GM12878 (cell line): Measurements from ENCODE around the gene PTPN14. TPM values are rescaled to one million over a fixed set of nuclear protein-coding genes. Genes with fewer than 3 reads are reported as not detected.

ENCODE experiments used
- ATAC-seq: fragments of 200-7000 bp; cut with Tn5 transposase; 3 replicates; pipeline ENCODE4 v1.9.1; 2020; ENCODE audit warnings: mild to moderate bottlenecking, moderate library complexity
- BruUV-seq: library from RNA; stranded (reverse); fragments of 400-500 nt; replicated peaks from 2 replicates; lab custom pipeline; 2021; lab: Mats Ljungman, UMichigan
- CTCF ChIA-PET: fragments of 300-600 bp; sonication (Branson Sonifier 250); formaldehyde crosslinking; extraction: SDS; loops from one replicate; lab custom pipeline; 2021; ENCODE audit warnings: inconsistent platforms; lab: Yijun Ruan, JAX
- POLR2A ChIA-PET: fragments of 350-600 bp; formaldehyde crosslinking; extraction: SDS; loops from one replicate; lab custom pipeline; 2021; ENCODE audit warnings: inconsistent platforms; lab: Charles Lee
- RAD21 ChIA-PET: fragments of 300-600 bp; sonication (Branson Sonifier 250); formaldehyde crosslinking; loops from one replicate; lab custom pipeline; 2023; ENCODE audit warnings: antibody characterized with exemption; ENCODE audit not compliant: unreplicated experiment; lab: Charles Lee
- SMC1A ChIA-PET: fragments of 300-600 bp; sonication (Branson Sonifier 250); formaldehyde crosslinking; loops from one replicate; lab custom pipeline; 2023; ENCODE audit not compliant: unreplicated experiment, uncharacterized antibody; lab: Charles Lee
- DNase-seq: peaks from one replicate; pipeline ENCODE4 v3.0.0-alpha.2; 2011; ENCODE audit warnings: low read depth, low spot score
- FAIRE-seq: peaks from 3 replicates; lab custom pipeline; 2011; peaks lifted over from hg19 to GRCh38; lab: Jason Lieb, UNC
- H2AFZ ChIP-seq: 2 replicates; pipeline ENCODE4 v1.6.0; 2011; ENCODE audit warnings: low read depth, low read length, control low read depth; ENCODE audit not compliant: control insufficient read depth
- H3K27ac ChIP-seq: 2 replicates; pipeline ENCODE4 v1.5.1; 2011; ENCODE audit warnings: control low read depth; ENCODE audit not compliant: control insufficient read depth, insufficient read depth
- H3K27me3 ChIP-seq, 2 experiments: replicated peaks in 1 of 2; 2 replicates each; pipeline versions ENCODE4 v1.6.0 to v1.6.1; 2011; ENCODE audit warnings: low read length in 1 of 2; ENCODE audit not compliant: control insufficient read depth in 2 of 2, insufficient read depth in 2 of 2
- H3K36me3 ChIP-seq, 2 experiments: 2 replicates each; pipeline ENCODE4 v1.5.1; 2011; ENCODE audit warnings: low read length in 1 of 2; ENCODE audit not compliant: control insufficient read depth in 2 of 2, insufficient read depth in 2 of 2
- H3K4me1 ChIP-seq: 2 replicates; pipeline ENCODE4 v1.6.1; 2011; ENCODE audit warnings: mild to moderate bottlenecking, low read length, moderate library complexity, mixed read lengths; ENCODE audit not compliant: control insufficient read depth, insufficient read depth
- H3K4me2 ChIP-seq: 2 replicates; pipeline ENCODE4 v1.6.0; 2011; ENCODE audit warnings: control low read depth; ENCODE audit not compliant: control insufficient read depth, insufficient read depth
- H3K4me3 ChIP-seq: fragments of 200-600 bp; sonication (generic); 2 replicates; pipeline ENCODE4 v1.5.1; 2016
- H3K79me2 ChIP-seq: 2 replicates; pipeline ENCODE4 v1.6.0; 2011; ENCODE audit warnings: low read length; ENCODE audit not compliant: control insufficient read depth, insufficient read depth
- H3K9ac ChIP-seq: 2 replicates; pipeline ENCODE4 v1.8.0; 2011; ENCODE audit warnings: low read length, control low read depth, mixed read lengths; ENCODE audit not compliant: control insufficient read depth, insufficient read depth
- H3K9me3 ChIP-seq: replicated peaks from 3 replicates; pipeline ENCODE4 v1.5.1; 2011; ENCODE audit warnings: mild to moderate bottlenecking, low read length; ENCODE audit not compliant: control insufficient read depth, insufficient read depth
- H4K20me1 ChIP-seq: 2 replicates; pipeline ENCODE4 v1.6.0; 2011; ENCODE audit not compliant: control insufficient read depth, insufficient read depth
- CHD4 ChIP-seq: fragments of 200-600 bp; sonication (generic); IDR thresholded peaks from 2 replicates; pipeline ENCODE4 v1.6.1; 2016; ENCODE audit warnings: mild to moderate bottlenecking
- CREM ChIP-seq: IDR thresholded peaks from 2 replicates; pipeline ENCODE4 v1.6.1; 2014; ENCODE audit warnings: antibody characterized with exemption, low read depth
- CTCF ChIP-seq, 3 experiments: IDR thresholded peaks in 2 of 3; conservative IDR thresholded peaks in 1 of 3; 2 replicates each; pipeline ENCODE4 v1.5.1; 2011; ENCODE audit warnings: low read depth in 3 of 3, low read length in 3 of 3, mild to moderate bottlenecking in 3 of 3, control low read depth in 2 of 3, moderate library complexity in 2 of 3, inconsistent platforms in 1 of 3, mixed read lengths in 1 of 3; ENCODE audit not compliant: control insufficient read depth in 2 of 3, insufficient read depth in 1 of 3; ENCODE audit errors: extremely low read depth in 1 of 3
- EGR1 ChIP-seq, 2 experiments: IDR thresholded peaks; 1 replicate in 1 of 2; 2 replicates in 1 of 2; pipeline ENCODE4 v1.6.1; 2011 to 2012; ENCODE audit warnings: low read depth in 2 of 2, low read length in 2 of 2, borderline replicate concordance in 1 of 2, mild to moderate bottlenecking in 1 of 2, moderate library complexity in 1 of 2
- ESRRA ChIP-seq: IDR thresholded peaks from 2 replicates; pipeline ENCODE4 v1.6.1; 2012; ENCODE audit warnings: mild to moderate bottlenecking, low read length, improper control_type of control experiment
- IKZF1 ChIP-seq: fragments of 450-650 bp; conservative IDR thresholded peaks from 2 replicates; pipeline ENCODE4 v1.6.1; 2017; ENCODE audit warnings: antibody characterized with exemption, mild to moderate bottlenecking
- MEF2A ChIP-seq: IDR thresholded peaks from 2 replicates; pipeline ENCODE4 v1.6.1; 2011; ENCODE audit warnings: low read depth, mild to moderate bottlenecking, low read length, moderate library complexity; ENCODE audit not compliant: insufficient read depth
- NRF1 ChIP-seq: conservative IDR thresholded peaks from 2 replicates; pipeline ENCODE4 v1.6.1; 2011; ENCODE audit warnings: mild to moderate bottlenecking, low read depth, low read length, improper control_type of control experiment
- PAX8 ChIP-seq: fragments of 450-650 bp; IDR thresholded peaks from 2 replicates; pipeline ENCODE4 v1.6.1; 2017; ENCODE audit warnings: mild to moderate bottlenecking, moderate library complexity
- RB1 ChIP-seq: fragments of 450-650 bp; formaldehyde crosslinking; IDR thresholded peaks from 2 replicates; pipeline ENCODE4 v1.6.1; 2017; ENCODE audit warnings: mild to moderate bottlenecking, borderline replicate concordance
- SMAD5 ChIP-seq: IDR thresholded peaks from 2 replicates; pipeline ENCODE4 v1.6.1; 2016; ENCODE audit warnings: antibody characterized with exemption, low read depth
- SUPT20H ChIP-seq: IDR thresholded peaks from 2 replicates; pipeline ENCODE4 v1.6.1; 2011; ENCODE audit warnings: low read depth, mild to moderate bottlenecking, low read length, moderate library complexity, borderline replicate concordance; ENCODE audit not compliant: control insufficient read depth
- TAF1 ChIP-seq: IDR thresholded peaks from 2 replicates; pipeline ENCODE4 v1.6.1; 2011; ENCODE audit warnings: mild to moderate bottlenecking, low read depth, low read length, borderline replicate concordance
- TCF7 ChIP-seq: IDR thresholded peaks from 2 replicates; pipeline ENCODE4 v1.6.1; 2014; ENCODE audit warnings: antibody characterized with exemption, borderline replicate concordance
- ZZZ3 ChIP-seq: IDR thresholded peaks from 2 replicates; pipeline ENCODE4 v1.6.1; 2011; ENCODE audit warnings: low read depth; ENCODE audit not compliant: control insufficient read depth, insufficient read length
- WGBS: methylation state at CpG from one replicate; pipeline ENCODE4 v1.1.6; 2016; ENCODE audit warnings: low lambda C conversion rate; ENCODE audit not compliant: insufficient replicate concordance, insufficient coverage; ENCODE audit errors: missing lambda C conversion rate; 5-methylcytosine and 5-hydroxymethylcytosine counted together
- in situ Hi-C: fragments of 300-500 bp; cut with MboI; formaldehyde crosslinking; loops from 9 replicates; pipeline ENCODE4 v1.14.3; 2018; ENCODE audit warnings: mixed read lengths
- intact Hi-C: fragments of 100-400 bp; cut with micrococcal nuclease; formaldehyde crosslinking; loops from one replicate; pipeline ENCODE4 v1.14.2; 2022; ENCODE audit not compliant: unreplicated experiment
- polyA plus RNA-seq, 11 experiments: library from polyadenylated mRNA; depleted of rRNA in 4 of 11; unstranded in 6 of 11; stranded (reverse) in 5 of 11; fragments of >200 nt; fragmentation: Nextera tagmentation in 4 of 11; fragmentation: Illumina TruSeq in 1 of 11; extraction: Ambion mirVana in 4 of 11; extraction: Trizol in 1 of 11; gene quantifications; 1 replicate in 1 of 11; 2 replicates in 10 of 11; pipeline versions ENCODE4 v1.2.1 to v1.2.3, GENCODE V29; 2011 to 2016; ENCODE audit warnings: inconsistent platforms in 2 of 11, missing spikeins in 2 of 11, low read depth in 1 of 11
- total RNA-seq, 4 experiments: library from RNA; depleted of rRNA in 3 of 4; stranded (reverse); fragments of >200 nt in 3 of 4; fragmentation: Illumina TruSeq in 1 of 4; extraction: Trizol in 1 of 4; gene quantifications; 2 replicates each; pipeline versions ENCODE4 v1.2.1 to v1.2.3, GENCODE V29; 2013 to 2021
- TF ChIP-seq, protein P1 (sequence below): IDR thresholded peaks from 2 replicates; pipeline ENCODE4 v1.6.1; 2011; ENCODE audit warnings: mild to moderate bottlenecking, low read depth, low read length, moderate library complexity; ENCODE audit not compliant: insufficient replicate concordance

Gene PTPN14
- total and polyA plus RNA-seq, 10 of the 15 experiments (the other 5 are each of a cell fraction or from before 2014, with no cell fraction given), result 0.05 to 5.1 (median 0.44) TPM

DNA sequence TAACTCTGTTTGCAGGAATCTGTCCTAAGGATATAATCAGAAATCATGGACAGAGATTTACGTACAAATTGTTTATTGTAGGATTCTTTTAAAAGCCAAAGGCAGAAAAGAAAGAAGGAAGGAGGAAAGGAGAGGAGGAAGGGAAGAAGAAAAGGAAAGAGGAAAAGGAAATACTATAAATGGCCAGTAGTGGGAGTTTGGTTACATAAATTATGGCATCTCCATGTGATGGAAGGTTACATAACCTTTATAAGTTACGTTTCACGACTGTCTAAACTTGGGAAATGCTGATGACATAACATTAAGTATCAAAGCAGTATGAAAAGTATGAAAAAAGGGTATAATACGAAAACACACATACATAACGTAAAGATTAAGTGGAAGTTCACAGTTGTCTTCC lies 231.5 kb downstream of the PTPN14 start:
- ATAC-seq, result no peak
- H3K9ac ChIP-seq, result no peak overlapping the region
- no TSS peak for BruUV-seq
- CTCF ChIA-PET, result interaction anchor here (3.2 kb wide), 1 partner anchor 59 kb away, joined by 25 read pairs; no protein-coding TSS in a partner anchor
- intact Hi-C loops (loop anchor here (5.0 kb wide), 1 partner anchor 38 kb away; the partner anchor contains the start of gene SMYD2), in situ Hi-C loops (no loop called here)
- H3K9me3 ChIP-seq, result no peaks in the 10 kb centered on the region
- H3K27ac ChIP-seq, result no peak overlapping the region
- H3K4me1 ChIP-seq, result peaks cover 9% of the 10 kb centered on the region
- H4K20me1 ChIP-seq, result no peaks in the 10 kb centered on the region
- POLR2A ChIA-PET, result no interaction called here
- H3K4me3 ChIP-seq, result no peak overlapping the region
- RAD21 ChIA-PET, result interaction anchor here (1.8 kb wide), 1 partner anchor 58 kb away, joined by 7 read pairs; no protein-coding TSS in a partner anchor
- no peak for TF ChIP-seq ZZZ3
- no peak for TF ChIP-seq IKZF1
- TF ChIP-seq PAX8, result no peak
- TF ChIP-seq CTCF (IDR thresholded peaks at IDR 0.05 in 2 of 3, conservative IDR thresholded peaks at IDR 0.05 in 1 of 3; ENCODE audit: control insufficient read depth in 2 of 3, extremely low read depth in 1 of 3, insufficient read depth in 1 of 3, low read depth in 3 of 3, low read length in 3 of 3), result no peak
- TF ChIP-seq EGR1 (IDR thresholded peaks at IDR 0.05; ENCODE audit: borderline replicate concordance in 1 of 2, low read depth in 2 of 2, low read length in 2 of 2), result no peak
- no peak for TF ChIP-seq NRF1
- no peak for TF ChIP-seq TCF7
- no peak for TF ChIP-seq MEF2A
- no peak for TF ChIP-seq RB1
- no peak for TF ChIP-seq CREM
- no peak for TF ChIP-seq TAF1
- no peak for TF ChIP-seq SMAD5
- TF ChIP-seq ESRRA, result no peak
- TF ChIP-seq CHD4, result no peak
- TF ChIP-seq, protein P1, sequence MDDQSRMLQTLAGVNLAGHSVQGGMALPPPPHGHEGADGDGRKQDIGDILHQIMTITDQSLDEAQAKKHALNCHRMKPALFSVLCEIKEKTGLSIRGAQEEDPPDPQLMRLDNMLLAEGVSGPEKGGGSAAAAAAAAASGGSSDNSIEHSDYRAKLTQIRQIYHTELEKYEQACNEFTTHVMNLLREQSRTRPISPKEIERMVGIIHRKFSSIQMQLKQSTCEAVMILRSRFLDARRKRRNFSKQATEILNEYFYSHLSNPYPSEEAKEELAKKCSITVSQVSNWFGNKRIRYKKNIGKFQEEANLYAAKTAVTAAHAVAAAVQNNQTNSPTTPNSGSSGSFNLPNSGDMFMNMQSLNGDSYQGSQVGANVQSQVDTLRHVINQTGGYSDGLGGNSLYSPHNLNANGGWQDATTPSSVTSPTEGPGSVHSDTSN, result no peak
- TF ChIP-seq SUPT20H, result no peak
- FAIRE-seq, result no peak
- WGBS, result 93% methylated on average over 5 of the region's 5 CpGs
- H3K4me2 ChIP-seq, result no peak overlapping the region
- no peaks in the 10 kb centered on the region for H3K79me2 ChIP-seq
- H3K36me3 ChIP-seq, result peaks cover 3% of the 10 kb centered on the region in 2 experiments; a peak in 2 of 4 replicates
- H2AFZ ChIP-seq, result no peak overlapping the region
- H3K27me3 ChIP-seq, result no peaks in the 10 kb centered on the region
- no peak for DNase-seq
- SMC1A ChIA-PET, result interaction anchor here (1.0 to 3.9 kb wide), 3 partner anchors 8 to 59 kb away, joined by 3 to 31 read pairs (median 16); no protein-coding TSS in a partner anchor
